HepG2 (cell line): ENCODE measurements around the gene C16orf87. TPM values are rescaled to one million over a fixed set of nuclear protein-coding genes. Genes with fewer than 3 reads are reported as not detected.

ENCODE experiments used
- ATAC-seq: fragments of 200-7000 bp; cut with Tn5 transposase; 3 replicates; pipeline ENCODE4 v1.9.1; 2020; ENCODE audit warnings: mild to moderate bottlenecking, moderate library complexity
- BruUV-seq: library from RNA; stranded (reverse); fragments of 400-500 nt; replicated peaks from 2 replicates; lab custom pipeline; 2021; lab: Mats Ljungman, UMichigan
- CTCF ChIA-PET: fragments of 300-600 bp; formaldehyde crosslinking; extraction: SDS; loops from one replicate; lab custom pipeline; 2021; ENCODE audit warnings: low total read pairs, inconsistent platforms, low intra/inter-chr PET ratio; lab: Yijun Ruan, JAX
- POLR2A ChIA-PET: fragments of 350-600 bp; sonication (Branson Sonifier 250); formaldehyde crosslinking; loops from one replicate; lab custom pipeline; 2020; ENCODE audit warnings: antibody characterized with exemption, inconsistent platforms; lab: Yijun Ruan, JAX
- DNase-seq: peaks from one replicate; pipeline ENCODE4 v3.0.0-alpha.2; 2015; ENCODE audit warnings: low spot score
- FAIRE-seq: peaks from 3 replicates; lab custom pipeline; 2011; peaks lifted over from hg19 to GRCh38; lab: Jason Lieb, UNC
- H2AFZ ChIP-seq: one replicate; pipeline ENCODE4 v1.6.1; 2011; ENCODE audit warnings: low read length, inconsistent platforms
- H3K27ac ChIP-seq: fragments of 300-600 bp; 3 replicates; pipeline ENCODE4 v1.8.0; 2011; ENCODE audit warnings: mixed run types, mild to moderate bottlenecking, mixed read lengths, low read length, inconsistent platforms; ENCODE audit not compliant: insufficient read depth; ENCODE audit errors: extremely low read length
- H3K27me3 ChIP-seq, 2 experiments: fragments of 200-600 bp in 1 of 2; 2 replicates in 1 of 2; 3 replicates in 1 of 2; pipeline versions ENCODE4 v1.6.0 to v1.8.0; 2011; ENCODE audit warnings: low read length in 2 of 2, mild to moderate bottlenecking in 2 of 2, moderate library complexity in 2 of 2, inconsistent platforms in 1 of 2; ENCODE audit not compliant: insufficient read depth in 2 of 2, control insufficient read depth in 1 of 2
- H3K36me3 ChIP-seq, 2 experiments: fragments of 200-600 bp in 1 of 2; replicated peaks in 1 of 2; 2 replicates in 1 of 2; 3 replicates in 1 of 2; pipeline versions ENCODE4 v1.5.1 to v1.8.0; 2011; ENCODE audit warnings: low read length in 2 of 2, inconsistent platforms in 1 of 2; ENCODE audit not compliant: insufficient read depth in 2 of 2, control insufficient read depth in 1 of 2
- H3K4me1 ChIP-seq: 2 replicates; pipeline ENCODE4 v1.5.1; 2012; ENCODE audit warnings: low read length, inconsistent platforms; ENCODE audit not compliant: insufficient read depth
- H3K4me2 ChIP-seq: 2 replicates; pipeline ENCODE4 v1.6.0; 2011; ENCODE audit warnings: low read depth, low read length, inconsistent platforms
- H3K4me3 ChIP-seq, 3 experiments: fragments of 200-600 bp in 1 of 3; sonication (generic), shearing (Covaris generic) in 1 of 3; replicated peaks in 1 of 3; 2 replicates each; pipeline ENCODE4 v1.5.1; 2011 to 2016; ENCODE audit warnings: low read length in 3 of 3, inconsistent platforms in 2 of 3, low read depth in 2 of 3, mild to moderate bottlenecking in 2 of 3, control low read depth in 1 of 3, mixed read lengths in 1 of 3; ENCODE audit not compliant: insufficient read depth in 1 of 3
- H3K79me2 ChIP-seq: one replicate; pipeline ENCODE4 v1.6.1; 2011; ENCODE audit warnings: low read length, inconsistent platforms; ENCODE audit not compliant: insufficient read depth
- H3K9ac ChIP-seq: 2 replicates; pipeline ENCODE4 v1.6.0; 2011; ENCODE audit warnings: mild to moderate bottlenecking, low read depth, low read length, inconsistent platforms; ENCODE audit not compliant: insufficient read depth
- H3K9me3 ChIP-seq: 2 replicates; pipeline ENCODE4 v1.5.1; 2012; ENCODE audit warnings: mild to moderate bottlenecking, low read length
- H4K20me1 ChIP-seq: 2 replicates; pipeline ENCODE4 v1.6.0; 2011; ENCODE audit warnings: inconsistent platforms, mild to moderate bottlenecking, low read length, moderate library complexity; ENCODE audit not compliant: insufficient read depth
- AHDC1 ChIP-seq: sonication (generic); formaldehyde crosslinking; IDR thresholded peaks from 2 replicates; pipeline ENCODE4 v1.5.1; 2020; ENCODE audit warnings: mild to moderate bottlenecking, missing genetic modification reagents, borderline replicate concordance
- MXD4 ChIP-seq: IDR thresholded peaks from 2 replicates; pipeline ENCODE4 v1.6.1; 2016; ENCODE audit warnings: mild to moderate bottlenecking, missing biosample characterization, missing genetic modification reagents
- TFAP4 ChIP-seq: sonication (generic); IDR thresholded peaks from 2 replicates; pipeline ENCODE4 v1.6.1; 2016; ENCODE audit warnings: low read depth, borderline replicate concordance
- USF2 ChIP-seq, 2 experiments: sonication (generic) in 1 of 2; formaldehyde crosslinking in 1 of 2; IDR thresholded peaks; 2 replicates each; pipeline versions ENCODE4 v1.5.1 to v1.6.1; 2011 to 2020; ENCODE audit warnings: borderline replicate concordance in 1 of 2, low read depth in 1 of 2, low read length in 1 of 2, mild to moderate bottlenecking in 1 of 2, missing genetic modification reagents in 1 of 2, moderate library complexity in 1 of 2
- ZBTB7A ChIP-seq: sonication (generic); formaldehyde crosslinking; IDR thresholded peaks from 2 replicates; pipeline ENCODE4 v1.8.0; 2022; ENCODE audit warnings: mild to moderate bottlenecking, missing genetic modification reagents
- ZC3H4 ChIP-seq: sonication (generic); formaldehyde crosslinking; IDR thresholded peaks from 2 replicates; pipeline ENCODE4 v1.4.0; 2020; ENCODE audit warnings: missing genetic modification reagents, borderline replicate concordance
- ZFYVE20 ChIP-seq: sonication (generic); formaldehyde crosslinking; IDR thresholded peaks from 2 replicates; pipeline ENCODE4 v1.8.0; 2023; ENCODE audit warnings: low read depth, mild to moderate bottlenecking, moderate library complexity, missing genetic modification reagents, borderline replicate concordance
- ZNF264 ChIP-seq: sonication (generic); formaldehyde crosslinking; IDR thresholded peaks from 2 replicates; pipeline ENCODE4 v1.4.0; 2020; ENCODE audit warnings: missing genetic modification reagents
- WGBS: methylation state at CpG from one replicate; pipeline ENCODE4 v1.1.6; 2017; ENCODE audit warnings: low lambda C conversion rate; 5-methylcytosine and 5-hydroxymethylcytosine counted together
- in situ Hi-C: cut with HindIII; loops from 2 replicates; pipeline ENCODE4 v1.10.0; 2017; ENCODE audit warnings: low pct_unique_long_range_greater_than_20kb; ENCODE audit not compliant: extremely low pct_ligation_motif_present
- intact Hi-C: fragments of 100-400 bp; cut with micrococcal nuclease; formaldehyde crosslinking; loops from one replicate; pipeline ENCODE4 v1.10.0; 2022; ENCODE audit not compliant: unreplicated experiment
- polyA plus RNA-seq, 8 experiments: library from polyadenylated mRNA; depleted of rRNA in 3 of 8; stranded (reverse) in 7 of 8; unstranded in 1 of 8; fragments of >200 nt; fragmentation: Illumina TruSeq in 4 of 8; extraction: Trizol in 4 of 8; gene quantifications; 2 replicates each; pipeline versions ENCODE4 v1.2.1 to v1.2.3, GENCODE V29; 2011 to 2016; ENCODE audit warnings: low read depth in 4 of 8, missing spikeins in 1 of 8, mixed read lengths in 1 of 8; ENCODE audit not compliant: insufficient read depth in 1 of 8
- total RNA-seq, 5 experiments: library from RNA; depleted of rRNA; stranded (reverse); fragments of >200 nt; fragmentation: Illumina TruSeq; extraction: Trizol; gene quantifications; 2 replicates each; pipeline ENCODE4 v1.2.3, GENCODE V29; 2016; ENCODE audit warnings: low read depth in 1 of 5

The C16orf87 gene
- total and polyA plus RNA-seq, 2 of the 13 experiments (the other 11 are each of a cell fraction or from before 2014, with no cell fraction given), result 8.6 to 19.5 TPM

GRCh38 chr16:46747777-46748651 lies 83.0 kb downstream of the C16orf87 start, which contains the start of gene MYLK3:
Gene MYLK3, minus strand, starts transcription at chr16:46748344. Its CDS starts 151 bp downstream, at chr16:46748193.
- Histone ChIP-seq H3K4me1 (peaks cover 55% of the 10 kb centered on the region), H3K9me3 (no peaks in the 10 kb centered on the region), H3K27me3 (no peaks in the 10 kb centered on the region; a peak in 2 of 5 replicates), H4K20me1 (no peaks in the 10 kb centered on the region), H3K4me3 (peak within 1 kb of the TSS; percentile 10 to 67 (median 33)), H3K36me3 (no peaks in the 10 kb centered on the region), H2AFZ (no peak within 1 kb of the TSS), H3K9ac (peak within 1 kb of the TSS; percentile 12), H3K27ac (no peak within 1 kb of the TSS), H3K4me2 (peak within 1 kb of the TSS; percentile 87), H3K79me2 (no peaks in the 10 kb centered on the region)
- intact Hi-C loops, result loop anchor here (5.0 kb wide), 1 partner anchor 39 kb away; no protein-coding TSS in a partner anchor
- in situ Hi-C loops, result no loop called here
- POLR2A ChIA-PET, result interaction anchor here (0.9 to 2.2 kb wide), 3 partner anchors 42 to 84 kb away, joined by 3 to 10 read pairs (median 3); no protein-coding TSS in a partner anchor
- FAIRE-seq (peak; percentile 12), ATAC-seq (peak; percentile 74), DNase-seq (peak; percentile 80)
- CTCF ChIA-PET, result no interaction called here
- BruUV-seq, result no TSS peak
- 3% methylated on average over 19 of the region's 25 CpGs for WGBS
- TF ChIP-seq ZFYVE20 (no peak), USF2 (IDR thresholded peaks at IDR 0.05; ENCODE audit: low read depth, low read length) (no peak), USF2 (CRISPR knock-in tag; IDR thresholded peaks at IDR 0.05; ENCODE audit: borderline replicate concordance) (no peak), ZNF264 (CRISPR knock-in tag) (no peak), ZC3H4 (CRISPR knock-in tag) (no peak), MXD4 (CRISPR knock-in tag) (no peak), AHDC1 (CRISPR knock-in tag) (no peak), ZBTB7A (CRISPR knock-in tag) (peak; percentile 67; the same call in 1 of the 2 replicates), TFAP4 (no peak)
